ENCODE measurements around the gene STIMATE. TPM values are rescaled to one million over a fixed set of nuclear protein-coding genes. Genes with fewer than 3 reads are reported as not detected.

The STIMATE gene
- total RNA-seq, 1 donor from 2014 or later, result 12.1 TPM

- Histone ChIP-seq H3K9ac (ENCODE audit: low read length) (no peak overlapping the region), H3K27me3 (ENCODE audit: insufficient read depth, low read length) (no peaks in the 10 kb centered on the region), H4K20me1 (ENCODE audit: insufficient read depth, low read length) (no peaks in the 10 kb centered on the region), H3K4me2 (ENCODE audit: low read length) (no peak overlapping the region), H3K9me3 (ENCODE audit: insufficient read depth, low read depth, low read length) (no peaks in the 10 kb centered on the region), H3K27ac (ENCODE audit: low read depth, low read length) (no peak overlapping the region), H3K4me1 (ENCODE audit: insufficient read depth, low read length) (no peaks in the 10 kb centered on the region), H3K79me2 (ENCODE audit: insufficient read depth, low read length) (no peaks in the 10 kb centered on the region), H3K36me3 (ENCODE audit: insufficient read depth, low read length) (peaks cover 3% of the 10 kb centered on the region), H3K4me3 (ENCODE audit: insufficient read depth, low read depth, low read length) (no peak overlapping the region), H2AFZ (ENCODE audit: low read depth, low read length) (no peak overlapping the region)
- TF ChIP-seq CTCF (IDR thresholded peaks at IDR 0.05; ENCODE audit: insufficient read depth, low read depth, low read length) (no peak), EZH2 (IDR thresholded peaks at IDR 0.05; ENCODE audit: insufficient read depth, low read length) (no peak)
- Mint-ChIP-seq H3K27ac (ENCODE audit: unreplicated experiment) (no peak overlapping the region), H3K36me3 (ENCODE audit: low read depth, unreplicated experiment) (peaks cover 5% of the 10 kb centered on the region), H3K9me3 (ENCODE audit: unreplicated experiment) (no peaks in the 10 kb centered on the region), H3K4me3 (ENCODE audit: unreplicated experiment) (no peak overlapping the region), H3K4me1 (ENCODE audit: low read depth, unreplicated experiment) (peaks cover 4% of the 10 kb centered on the region), H3K27me3 (ENCODE audit: low read depth, unreplicated experiment) (no peaks in the 10 kb centered on the region)
- no peak for DNase-seq (ENCODE audit: low read depth)
- no peak for FAIRE-seq
Observed at GRCh38 chr3:52915294-52915693, 17.9 kb upstream of the STIMATE start.

GRCh38 chr3:52912885-52913731 lies 15.8 kb upstream of the STIMATE start:
- Histone ChIP-seq H3K9ac (ENCODE audit: low read length) (no peak overlapping the region), H3K4me3 (ENCODE audit: insufficient read depth, low read depth, low read length) (no peak overlapping the region), H4K20me1 (ENCODE audit: insufficient read depth, low read length) (no peaks in the 10 kb centered on the region), H3K9me3 (ENCODE audit: insufficient read depth, low read depth, low read length) (no peaks in the 10 kb centered on the region), H3K27ac (ENCODE audit: low read depth, low read length) (no peak overlapping the region), H3K27me3 (ENCODE audit: insufficient read depth, low read length) (no peaks in the 10 kb centered on the region), H3K4me2 (ENCODE audit: low read length) (no peak overlapping the region), H3K36me3 (ENCODE audit: insufficient read depth, low read length) (peaks cover 3% of the 10 kb centered on the region), H3K79me2 (ENCODE audit: insufficient read depth, low read length) (no peaks in the 10 kb centered on the region), H3K4me1 (ENCODE audit: insufficient read depth, low read length) (no peaks in the 10 kb centered on the region), H2AFZ (ENCODE audit: low read depth, low read length) (no peak overlapping the region)
- no peaks in the 10 kb centered on the region for H3K27me3 Mint-ChIP-seq (ENCODE audit: low read depth, unreplicated experiment)
- no peaks in the 10 kb centered on the region for H3K9me3 Mint-ChIP-seq (ENCODE audit: unreplicated experiment)
- no peak for DNase-seq (ENCODE audit: low read depth)
- no peak overlapping the region for H3K4me3 Mint-ChIP-seq (ENCODE audit: unreplicated experiment)
- FAIRE-seq, result no peak
- no peaks in the 10 kb centered on the region for H3K36me3 Mint-ChIP-seq (ENCODE audit: low read depth, unreplicated experiment)
- TF ChIP-seq CTCF (IDR thresholded peaks at IDR 0.05; ENCODE audit: insufficient read depth, low read depth, low read length) (no peak), EZH2 (IDR thresholded peaks at IDR 0.05; ENCODE audit: insufficient read depth, low read length) (no peak)
- H3K27ac Mint-ChIP-seq (ENCODE audit: unreplicated experiment), result no peak overlapping the region
- peaks cover 4% of the 10 kb centered on the region for H3K4me1 Mint-ChIP-seq (ENCODE audit: low read depth, unreplicated experiment)

- Mint-ChIP-seq H3K27me3 (ENCODE audit: low read depth, unreplicated experiment) (no peaks in the 10 kb centered on the region), H3K4me1 (ENCODE audit: low read depth, unreplicated experiment) (peaks cover 4% of the 10 kb centered on the region), H3K27ac (ENCODE audit: unreplicated experiment) (no peak overlapping the region), H3K36me3 (ENCODE audit: low read depth, unreplicated experiment) (no peaks in the 10 kb centered on the region), H3K9me3 (ENCODE audit: unreplicated experiment) (no peaks in the 10 kb centered on the region), H3K4me3 (ENCODE audit: unreplicated experiment) (no peak overlapping the region)
- H3K4me3 ChIP-seq (ENCODE audit: insufficient read depth, low read depth, low read length), result no peak overlapping the region
- H3K79me2 ChIP-seq (ENCODE audit: insufficient read depth, low read length), result no peaks in the 10 kb centered on the region
- TF ChIP-seq EZH2 (IDR thresholded peaks at IDR 0.05; ENCODE audit: insufficient read depth, low read length) (no peak), CTCF (IDR thresholded peaks at IDR 0.05; ENCODE audit: insufficient read depth, low read depth, low read length) (no peak)
- no peaks in the 10 kb centered on the region for H3K9me3 ChIP-seq (ENCODE audit: insufficient read depth, low read depth, low read length)
- peaks cover 3% of the 10 kb centered on the region for H3K36me3 ChIP-seq (ENCODE audit: insufficient read depth, low read length)
- H4K20me1 ChIP-seq (ENCODE audit: insufficient read depth, low read length), result no peaks in the 10 kb centered on the region
- no peak overlapping the region for H3K4me2 ChIP-seq (ENCODE audit: low read length)
- DNase-seq (ENCODE audit: low read depth), result no peak
- H2AFZ ChIP-seq (ENCODE audit: low read depth, low read length), result no peak overlapping the region
- no peak for FAIRE-seq
- H3K4me1 ChIP-seq (ENCODE audit: insufficient read depth, low read length), result no peaks in the 10 kb centered on the region
- no peak overlapping the region for H3K27ac ChIP-seq (ENCODE audit: low read depth, low read length)
- no peaks in the 10 kb centered on the region for H3K27me3 ChIP-seq (ENCODE audit: insufficient read depth, low read length)
- no peak overlapping the region for H3K9ac ChIP-seq (ENCODE audit: low read length)
Observed at GRCh38 chr3:52910823-52911222, 13.5 kb upstream of the STIMATE start.
